Non-pigmented ciliary epithelial cell (primary cell): Measurements from ENCODE around the gene VWA5B2.

Experiments
- DNase-seq: peaks from one replicate; pipeline ENCODE4 v3.0.0-alpha.2; 2010; ENCODE audit warnings: low read depth

VWA5B2 gene

GRCh38 chr3:184229394-184230080 is at the start of gene VWA5B2:
Gene VWA5B2 (plus strand): TSS chr3:184229585. CDS start chr3:184230529, 944 bp downstream.
- DNase-seq, result no peak

- DNase-seq, result no peak
These were observed 49.2 kb upstream of the VWA5B2 start for GRCh38 chr3:184180165-184180564.

GRCh38 chr3:184181596-184181995 is 47.8 kb upstream of the VWA5B2 start:
- DNase-seq, result no peak

- no peak for DNase-seq
These were observed 45.7 kb upstream of the VWA5B2 start for GRCh38 chr3:184183679-184184078.

- DNase-seq, result no peak
These were observed 44.7 kb upstream of the VWA5B2 start for GRCh38 chr3:184184546-184185230.

GRCh38 chr3:184185461-184186183 is 43.8 kb upstream of the VWA5B2 start:
- DNase-seq, result peak; percentile 90

- DNase-seq, result no peak
These were observed 43.0 kb upstream of the VWA5B2 start, which contains the start of gene ABCF3 for GRCh38 chr3:184186184-184186901. Gene ABCF3 (plus strand): TSS chr3:184186199. CDS start chr3:184186208, 9 bp downstream.

- DNase-seq, result no peak
These were observed 42.5 kb upstream of the VWA5B2 start for GRCh38 chr3:184186902-184187207.

GRCh38 chr3:184188080-184188479 is 41.3 kb upstream of the VWA5B2 start:
- no peak for DNase-seq

GRCh38 chr3:184189421-184189820 is 40.0 kb upstream of the VWA5B2 start:
- no peak for DNase-seq

GRCh38 chr3:184192889-184193288 is 36.5 kb upstream of the VWA5B2 start:
- DNase-seq, result no peak

GRCh38 chr3:184193991-184194539 is 35.3 kb upstream of the VWA5B2 start:
- DNase-seq, result no peak

- no peak for DNase-seq
These were observed 32.8 kb upstream of the VWA5B2 start for GRCh38 chr3:184196536-184196935.

- no peak for DNase-seq
These were observed 30.9 kb upstream of the VWA5B2 start for GRCh38 chr3:184198509-184198908.

- DNase-seq, result no peak
These were observed 28.6 kb upstream of the VWA5B2 start for GRCh38 chr3:184200825-184201224.

GRCh38 chr3:184203526-184203925 is 25.9 kb upstream of the VWA5B2 start:
- DNase-seq, result no peak

- DNase-seq, result no peak
These were observed 20.1 kb upstream of the VWA5B2 start for GRCh38 chr3:184209146-184209923.

- no peak for DNase-seq
These were observed 18.1 kb upstream of the VWA5B2 start for GRCh38 chr3:184211297-184211696.

GRCh38 chr3:184211718-184212117 is 17.7 kb upstream of the VWA5B2 start:
- no peak for DNase-seq

- DNase-seq, result no peak
These were observed 10.6 kb upstream of the VWA5B2 start for GRCh38 chr3:184218814-184219213.

- DNase-seq, result no peak
These were observed 6.9 kb upstream of the VWA5B2 start for GRCh38 chr3:184222521-184222920.
